Caco-2 (cell line): ENCODE measurements around the gene SENP7. TPM values are rescaled to one million over a fixed set of nuclear protein-coding genes. Genes with fewer than 3 reads are reported as not detected.

ENCODE experiments used
- BruUV-seq: library from RNA; stranded (reverse); fragments of 400-500 nt; replicated peaks from 2 replicates; lab custom pipeline; 2021; lab: Mats Ljungman, UMichigan
- CTCF ChIA-PET: fragments of 300-600 bp; sonication (Branson Sonifier 250); formaldehyde crosslinking; loops from one replicate; lab custom pipeline; 2022; ENCODE audit warnings: antibody characterized with exemption; lab: Charles Lee
- POLR2A ChIA-PET: fragments of 300-600 bp; sonication (Branson Sonifier 250); formaldehyde crosslinking; loops from one replicate; lab custom pipeline; 2022; ENCODE audit warnings: antibody characterized with exemption; lab: Charles Lee
- DNase-seq, 2 experiments: peaks; one replicate each; pipeline versions ENCODE4 v3.0.0 to v3.0.0-alpha.2; 2020 to 2022
- H3K27me3 ChIP-seq: replicated peaks from 2 replicates; pipeline ENCODE4 v1.6.0; 2011; ENCODE audit warnings: low read length; ENCODE audit not compliant: control insufficient read depth, insufficient read depth
- H3K36me3 ChIP-seq: 2 replicates; pipeline ENCODE4 v1.5.1; 2011; ENCODE audit warnings: low read length; ENCODE audit not compliant: control insufficient read depth, insufficient read depth
- H3K4me1 ChIP-seq: fragments of 250-450 bp; sonication (Bioruptor Pico); 2 replicates; pipeline ENCODE4 v1.5.1; 2020; ENCODE audit warnings: mild to moderate bottlenecking
- H3K4me3 ChIP-seq: 2 replicates; pipeline ENCODE4 v1.5.1; 2011; ENCODE audit warnings: low read depth, mild to moderate bottlenecking, control low read depth, low read length
- H3K9me3 ChIP-seq: fragments of 250-450 bp; sonication (Bioruptor Pico); 2 replicates; pipeline ENCODE4 v1.5.1; 2020; ENCODE audit warnings: mild to moderate bottlenecking, moderate library complexity
- H3K27ac Mint-ChIP-seq: one replicate; pipeline ENCODE4 v1.8.0; 2022; ENCODE audit warnings: mixed read lengths; ENCODE audit not compliant: unreplicated experiment
- H3K27me3 Mint-ChIP-seq: one replicate; pipeline ENCODE4 v1.8.0; 2022; ENCODE audit warnings: mixed read lengths; ENCODE audit not compliant: insufficient read depth, unreplicated experiment
- H3K36me3 Mint-ChIP-seq: one replicate; pipeline ENCODE4 v1.8.0; 2022; ENCODE audit warnings: mild to moderate bottlenecking, mixed read lengths; ENCODE audit not compliant: insufficient read depth, unreplicated experiment
- H3K4me1 Mint-ChIP-seq: one replicate; pipeline ENCODE4 v1.8.0; 2022; ENCODE audit warnings: low read depth, mixed read lengths; ENCODE audit not compliant: unreplicated experiment
- H3K4me3 Mint-ChIP-seq: one replicate; pipeline ENCODE4 v1.8.0; 2022; ENCODE audit warnings: mild to moderate bottlenecking, moderate library complexity, mixed read lengths; ENCODE audit not compliant: unreplicated experiment
- H3K9me3 Mint-ChIP-seq: one replicate; pipeline ENCODE4 v1.8.0; 2022; ENCODE audit warnings: mixed read lengths; ENCODE audit not compliant: unreplicated experiment
- intact Hi-C: fragments of 100-400 bp; cut with micrococcal nuclease; formaldehyde crosslinking; loops from one replicate; pipeline ENCODE4 v1.10.0; 2022; ENCODE audit not compliant: unreplicated experiment
- total RNA-seq: library from RNA; stranded (reverse); gene quantifications from 2 replicates; pipeline ENCODE4 v1.2.3, GENCODE V29; 2022
- TF ChIP-seq, protein P1 (sequence below), 2 experiments: fragments of 200-600 bp in 1 of 2; IDR thresholded peaks; 1 replicate in 1 of 2; 2 replicates in 1 of 2; pipeline versions ENCODE4 v1.5.1 to v1.8.0; 2011 to 2022; ENCODE audit warnings: antibody characterized with exemption in 1 of 2, control low read depth in 1 of 2, inconsistent platforms in 1 of 2, low read depth in 1 of 2, low read length in 1 of 2, mild to moderate bottlenecking in 1 of 2, moderate library complexity in 1 of 2; ENCODE audit not compliant: insufficient read depth in 1 of 2, severe bottlenecking in 1 of 2, unreplicated experiment in 1 of 2

The SENP7 gene
- total RNA-seq, 1 experiment from 2014 or later, result 8.5 TPM

DNA sequence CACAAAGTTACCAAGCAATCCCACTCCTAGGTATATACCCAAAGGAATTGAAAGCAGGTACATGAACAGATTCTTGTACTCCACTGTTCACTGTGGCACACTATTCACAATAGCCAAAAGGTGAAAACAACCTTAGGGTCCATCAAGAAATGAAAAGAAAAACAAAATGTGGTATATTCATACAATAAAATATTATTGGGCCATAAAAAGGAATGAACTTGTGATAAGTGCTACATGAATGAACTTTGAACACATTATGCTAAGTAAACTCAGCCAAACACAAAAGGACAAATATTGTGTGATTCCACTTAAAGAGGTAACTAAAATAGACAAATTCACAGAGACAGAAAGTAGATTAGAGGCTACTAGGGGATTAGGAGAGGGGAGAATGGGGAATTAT lies 137.4 kb downstream of the SENP7 start:
- Mint-ChIP-seq H3K27me3 (no peaks in the 10 kb centered on the region), H3K36me3 (no peaks in the 10 kb centered on the region), H3K4me1 (peaks cover 24% of the 10 kb centered on the region), H3K9me3 (peaks cover 10% of the 10 kb centered on the region), H3K27ac (no peak overlapping the region), H3K4me3 (no peak overlapping the region)
- Histone ChIP-seq H3K4me1 (peaks cover 22% of the 10 kb centered on the region), H3K9me3 (no peaks in the 10 kb centered on the region), H3K27me3 (no peaks in the 10 kb centered on the region), H3K36me3 (no peaks in the 10 kb centered on the region), H3K4me3 (no peak overlapping the region)
- POLR2A ChIA-PET, result no interaction called here
- no peak for DNase-seq
- intact Hi-C loops, result loop anchor here (10.0 kb wide), 1 partner anchor 631 kb away; no protein-coding TSS in a partner anchor
- TF ChIP-seq, protein P1, sequence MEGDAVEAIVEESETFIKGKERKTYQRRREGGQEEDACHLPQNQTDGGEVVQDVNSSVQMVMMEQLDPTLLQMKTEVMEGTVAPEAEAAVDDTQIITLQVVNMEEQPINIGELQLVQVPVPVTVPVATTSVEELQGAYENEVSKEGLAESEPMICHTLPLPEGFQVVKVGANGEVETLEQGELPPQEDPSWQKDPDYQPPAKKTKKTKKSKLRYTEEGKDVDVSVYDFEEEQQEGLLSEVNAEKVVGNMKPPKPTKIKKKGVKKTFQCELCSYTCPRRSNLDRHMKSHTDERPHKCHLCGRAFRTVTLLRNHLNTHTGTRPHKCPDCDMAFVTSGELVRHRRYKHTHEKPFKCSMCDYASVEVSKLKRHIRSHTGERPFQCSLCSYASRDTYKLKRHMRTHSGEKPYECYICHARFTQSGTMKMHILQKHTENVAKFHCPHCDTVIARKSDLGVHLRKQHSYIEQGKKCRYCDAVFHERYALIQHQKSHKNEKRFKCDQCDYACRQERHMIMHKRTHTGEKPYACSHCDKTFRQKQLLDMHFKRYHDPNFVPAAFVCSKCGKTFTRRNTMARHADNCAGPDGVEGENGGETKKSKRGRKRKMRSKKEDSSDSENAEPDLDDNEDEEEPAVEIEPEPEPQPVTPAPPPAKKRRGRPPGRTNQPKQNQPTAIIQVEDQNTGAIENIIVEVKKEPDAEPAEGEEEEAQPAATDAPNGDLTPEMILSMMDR (IDR thresholded peaks at IDR 0.05; ENCODE audit: insufficient read depth in 1 of 2, low read depth in 1 of 2, low read length in 1 of 2, severe bottlenecking in 1 of 2, unreplicated experiment in 1 of 2), result no peak
- CTCF ChIA-PET, result no interaction called here
- no TSS peak for BruUV-seq

DNA sequence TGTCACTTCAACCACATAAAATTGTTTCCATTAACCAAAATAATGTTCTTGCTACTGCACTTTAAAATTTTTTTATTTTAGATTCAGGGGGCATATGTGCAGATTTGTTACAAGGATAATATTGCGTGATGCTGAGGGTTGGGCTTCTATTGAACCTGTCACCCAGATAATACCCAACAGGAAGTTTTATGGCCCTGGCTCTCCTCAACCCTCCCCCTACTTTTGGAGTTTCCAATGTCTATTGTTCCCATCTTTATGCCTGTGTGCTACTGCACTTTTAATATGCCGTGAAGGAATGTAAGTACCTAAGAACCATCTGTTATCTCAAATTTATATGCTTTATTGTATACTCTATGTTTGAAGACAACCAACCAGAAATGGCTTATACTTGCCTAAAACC lies 150.6 kb downstream of the SENP7 start:
- H3K36me3 Mint-ChIP-seq, result no peaks in the 10 kb centered on the region
- Histone ChIP-seq H3K9me3 (no peaks in the 10 kb centered on the region), H3K27me3 (no peaks in the 10 kb centered on the region), H3K4me1 (no peaks in the 10 kb centered on the region), H3K36me3 (no peaks in the 10 kb centered on the region), H3K4me3 (no peak overlapping the region)
- ChIA-PET POLR2A (no interaction called here), CTCF (no interaction called here)
- no peak overlapping the region for H3K4me3 Mint-ChIP-seq
- intact Hi-C loops, result no loop called here
- H3K4me1 Mint-ChIP-seq, result no peaks in the 10 kb centered on the region
- H3K9me3 Mint-ChIP-seq, result no peaks in the 10 kb centered on the region
- H3K27me3 Mint-ChIP-seq, result no peaks in the 10 kb centered on the region
- no TSS peak for BruUV-seq
- TF ChIP-seq, protein P1 (IDR thresholded peaks at IDR 0.05; ENCODE audit: insufficient read depth in 1 of 2, low read depth in 1 of 2, low read length in 1 of 2, severe bottlenecking in 1 of 2, unreplicated experiment in 1 of 2), result no peak
- no peak for DNase-seq
- H3K27ac Mint-ChIP-seq, result no peak overlapping the region

DNA sequence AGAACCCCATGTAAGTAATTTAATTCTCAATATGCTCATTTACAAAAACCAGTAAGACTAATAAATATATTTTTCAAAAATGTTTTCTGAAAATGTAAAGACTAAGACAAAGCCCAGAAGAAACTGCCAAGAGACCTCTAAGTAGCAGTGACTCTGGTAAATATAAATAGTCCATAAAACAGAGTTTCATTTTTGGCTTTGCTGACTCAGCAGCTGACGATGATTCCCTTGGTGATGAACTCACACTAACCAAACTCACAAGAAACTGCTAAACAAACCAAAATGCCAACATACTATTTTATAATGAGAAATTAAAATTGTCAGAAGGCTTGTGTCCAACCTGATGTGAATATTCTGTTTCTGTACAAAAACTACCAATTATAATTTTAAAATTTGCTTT lies 161.2 kb downstream of the SENP7 start:
- no TSS peak for BruUV-seq
- TF ChIP-seq, protein P1 (IDR thresholded peaks at IDR 0.05; ENCODE audit: insufficient read depth in 1 of 2, low read depth in 1 of 2, low read length in 1 of 2, severe bottlenecking in 1 of 2, unreplicated experiment in 1 of 2), result no peak
- H3K27me3 Mint-ChIP-seq, result no peaks in the 10 kb centered on the region
- ChIA-PET CTCF (no interaction called here), POLR2A (no interaction called here)
- H3K4me1 ChIP-seq, result no peaks in the 10 kb centered on the region
- no peak overlapping the region for H3K4me3 ChIP-seq
- H3K4me1 Mint-ChIP-seq, result no peaks in the 10 kb centered on the region
- H3K27ac Mint-ChIP-seq, result no peak overlapping the region
- no peak for DNase-seq
- no peaks in the 10 kb centered on the region for H3K9me3 ChIP-seq
- intact Hi-C loops, result no loop called here
- no peaks in the 10 kb centered on the region for H3K9me3 Mint-ChIP-seq
- no peaks in the 10 kb centered on the region for H3K27me3 ChIP-seq
- H3K4me3 Mint-ChIP-seq, result no peak overlapping the region
- peaks cover 6% of the 10 kb centered on the region for H3K36me3 Mint-ChIP-seq
- H3K36me3 ChIP-seq, result no peaks in the 10 kb centered on the region
